H9 (cell line): ENCODE data around the gene CARD19. TPM values are rescaled to one million over a fixed set of nuclear protein-coding genes. Genes with fewer than 3 reads are reported as not detected.

Source experiments
- DNase-seq: peaks from one replicate; pipeline ENCODE4 v3.0.0-alpha.2; 2017
- H2AFZ ChIP-seq: one replicate; pipeline ENCODE4 v1.6.1; 2013; ENCODE audit warnings: mild to moderate bottlenecking, low read length, control low read depth, moderate library complexity
- H2AK5ac ChIP-seq: 2 replicates; pipeline ENCODE4 v1.6.1; 2013; ENCODE audit warnings: low read length, control low read depth, mixed read lengths; ENCODE audit not compliant: insufficient read length
- H2BK120ac ChIP-seq: one replicate; pipeline ENCODE4 v1.6.1; 2013; ENCODE audit warnings: low read depth, mild to moderate bottlenecking, low read length, control low read depth, inconsistent platforms; ENCODE audit not compliant: poor library complexity, severe bottlenecking
- H2BK12ac ChIP-seq: 2 replicates; pipeline ENCODE4 v1.6.1; 2013; ENCODE audit warnings: low read length, control low read depth, mixed read lengths, low read depth; ENCODE audit not compliant: insufficient read length
- H2BK15ac ChIP-seq: 2 replicates; pipeline ENCODE4 v1.6.1; 2013; ENCODE audit warnings: low read depth, low read length, control low read depth
- H2BK20ac ChIP-seq: one replicate; pipeline ENCODE4 v1.6.1; 2013; ENCODE audit warnings: low read depth, mild to moderate bottlenecking, low read length, control low read depth, inconsistent platforms; ENCODE audit not compliant: poor library complexity, severe bottlenecking
- H2BK5ac ChIP-seq: 2 replicates; pipeline ENCODE4 v1.6.1; 2013; ENCODE audit warnings: low read length, control low read depth, mixed read lengths; ENCODE audit not compliant: insufficient read length
- H3K14ac ChIP-seq: 2 replicates; pipeline ENCODE4 v1.6.1; 2013; ENCODE audit warnings: low read length, control low read depth; ENCODE audit not compliant: insufficient read depth
- H3K18ac ChIP-seq: 2 replicates; pipeline ENCODE4 v1.6.1; 2013; ENCODE audit warnings: low read depth, mild to moderate bottlenecking, mixed read lengths, low read length, control low read depth; ENCODE audit not compliant: insufficient read length
- H3K23ac ChIP-seq: 2 replicates; pipeline ENCODE4 v1.6.1; 2013; ENCODE audit warnings: low read length, control low read depth, mixed read lengths, low read depth; ENCODE audit not compliant: insufficient read length
- H3K23me2 ChIP-seq: 2 replicates; pipeline ENCODE4 v1.6.1; 2013; ENCODE audit warnings: low read depth, mild to moderate bottlenecking, mixed read lengths, low read length, control low read depth; ENCODE audit not compliant: insufficient read length, poor library complexity, severe bottlenecking
- H3K27ac ChIP-seq: 2 replicates; pipeline ENCODE4 v1.5.1; 2013; ENCODE audit warnings: low read length, control low read depth, mixed read lengths, low read depth; ENCODE audit not compliant: insufficient read length
- H3K27me3 ChIP-seq: 2 replicates; pipeline ENCODE4 v1.6.1; 2013; ENCODE audit warnings: low read length, control low read depth, inconsistent platforms; ENCODE audit not compliant: insufficient read depth
- H3K4ac ChIP-seq: 2 replicates; pipeline ENCODE4 v1.6.1; 2013; ENCODE audit warnings: low read depth, mild to moderate bottlenecking, control low read depth, inconsistent platforms, low read length, moderate library complexity
- H3K4me1 ChIP-seq: 2 replicates; pipeline ENCODE4 v1.6.1; 2013; ENCODE audit warnings: low read length, control low read depth, inconsistent platforms; ENCODE audit not compliant: insufficient read depth
- H3K4me2 ChIP-seq: 2 replicates; pipeline ENCODE4 v1.6.1; 2013; ENCODE audit warnings: low read length, control low read depth, mixed read lengths; ENCODE audit not compliant: insufficient read length, insufficient read depth
- H3K56ac ChIP-seq: 2 replicates; pipeline ENCODE4 v1.6.1; 2013; ENCODE audit warnings: low read depth, mild to moderate bottlenecking, mixed read lengths, low read length, control low read depth; ENCODE audit not compliant: insufficient read length
- H3K79me1 ChIP-seq: 2 replicates; pipeline ENCODE4 v1.6.1; 2013; ENCODE audit warnings: low read depth, mild to moderate bottlenecking, moderate library complexity, low read length, control low read depth, inconsistent platforms; ENCODE audit not compliant: insufficient read depth, poor library complexity, severe bottlenecking
- H3K79me2 ChIP-seq: 2 replicates; pipeline ENCODE4 v1.6.1; 2013; ENCODE audit warnings: low read length, control low read depth, inconsistent platforms; ENCODE audit not compliant: insufficient read depth
- H3K9ac ChIP-seq: 2 replicates; pipeline ENCODE4 v1.6.1; 2013; ENCODE audit warnings: low read length, control low read depth, mixed read lengths; ENCODE audit not compliant: insufficient read length; ENCODE audit errors: extremely low read depth
- H3K9me3 ChIP-seq: one replicate; pipeline ENCODE4 v1.6.1; 2013; ENCODE audit warnings: low read depth, low read length, inconsistent platforms; ENCODE audit not compliant: control insufficient read depth
- H3T11ph ChIP-seq: one replicate; pipeline ENCODE4 v1.6.1; 2013; ENCODE audit warnings: mild to moderate bottlenecking, low read length, control low read depth, inconsistent platforms
- H4K20me1 ChIP-seq: one replicate; pipeline ENCODE4 v1.6.1; 2013; ENCODE audit not compliant: control insufficient read depth, insufficient read length, insufficient read depth
- H4K5ac ChIP-seq: 2 replicates; pipeline ENCODE4 v1.6.1; 2013; ENCODE audit warnings: low read depth, mild to moderate bottlenecking, mixed read lengths, low read length, control low read depth; ENCODE audit not compliant: insufficient read length
- H4K8ac ChIP-seq: replicated peaks from 2 replicates; pipeline ENCODE4 v1.6.1; 2013; ENCODE audit warnings: low read length, control low read depth, mixed read lengths, low read depth; ENCODE audit not compliant: insufficient read length
- H4K91ac ChIP-seq: 2 replicates; pipeline ENCODE4 v1.6.1; 2013; ENCODE audit warnings: low read depth, mild to moderate bottlenecking, moderate library complexity, mixed read lengths, low read length, control low read depth; ENCODE audit not compliant: insufficient read length
- H3K27ac Mint-ChIP-seq, 3 experiments: 2 replicates in 2 of 3; 3 replicates in 1 of 3; pipeline ENCODE4 v1.8.0; 2020 to 2021; ENCODE audit warnings: mixed read lengths in 3 of 3, mild to moderate bottlenecking in 1 of 3, moderate library complexity in 1 of 3
- H3K27me3 Mint-ChIP-seq: 2 replicates; pipeline ENCODE4 v1.8.0; 2021; ENCODE audit warnings: low read depth, mild to moderate bottlenecking, moderate library complexity, mixed read lengths
- H3K36me3 Mint-ChIP-seq, 3 experiments: 2 replicates in 2 of 3; 3 replicates in 1 of 3; pipeline ENCODE4 v1.8.0; 2020 to 2021; ENCODE audit warnings: low read depth in 3 of 3, mixed read lengths in 3 of 3; ENCODE audit not compliant: insufficient read depth in 1 of 3
- H3K4me1 Mint-ChIP-seq, 2 experiments: 2 replicates each; pipeline ENCODE4 v1.8.0; 2020; ENCODE audit warnings: mixed read lengths in 2 of 2
- H3K4me3 Mint-ChIP-seq, 2 experiments: 2 replicates in 1 of 2; 3 replicates in 1 of 2; pipeline ENCODE4 v1.8.0; 2020 to 2021; ENCODE audit warnings: mild to moderate bottlenecking in 2 of 2, mixed read lengths in 2 of 2, moderate library complexity in 1 of 2
- H3K9me3 Mint-ChIP-seq, 2 experiments: 2 replicates in 1 of 2; 3 replicates in 1 of 2; pipeline ENCODE4 v1.8.0; 2020; ENCODE audit warnings: mild to moderate bottlenecking in 2 of 2, mixed read lengths in 2 of 2, moderate library complexity in 1 of 2
- CTCF ChIP-seq: fragments of 200-600 bp; sonication (generic); conservative IDR thresholded peaks from 3 replicates; pipeline ENCODE4 v1.8.0; 2021; ENCODE audit warnings: antibody characterized with exemption, mild to moderate bottlenecking
- WGBS: extraction: QIAGEN DNeasy Blood & Tissue Kit; methylation state at CpG from one replicate; pipeline ENCODE4 v1.1.7; 2013; ENCODE audit warnings: missing lambda C conversion rate, low lambda C conversion rate, mixed read lengths; ENCODE audit not compliant: insufficient read length; ENCODE audit errors: extremely low coverage; 5-methylcytosine and 5-hydroxymethylcytosine counted together
- total RNA-seq: library from RNA; stranded (reverse); gene quantifications from 2 replicates; pipeline ENCODE4 v1.2.1, GENCODE V29; 2021

The CARD19 gene
- total RNA-seq, 1 experiment from 2014 or later: 21.4 TPM

GRCh38 chr9:93049491-93049890 lies 46.5 kb upstream of the CARD19 start:
- Histone ChIP-seq H3K9me3 (no peaks in the 10 kb centered on the region), H3K79me2 (no peaks in the 10 kb centered on the region), H3K27ac (no peak overlapping the region), H4K20me1 (no peaks in the 10 kb centered on the region), H4K5ac (no peak overlapping the region), H3K79me1 (no peaks in the 10 kb centered on the region), H3K4ac (no peak overlapping the region), H2BK120ac (no peak overlapping the region), H3K4me2 (no peak overlapping the region), H2BK15ac (no peak overlapping the region), H3K4me1 (no peaks in the 10 kb centered on the region), H3K23ac (no peak overlapping the region), H3K14ac (no peak overlapping the region), H3K9ac (no peak overlapping the region), H4K91ac (no peak overlapping the region), H2BK20ac (no peak overlapping the region), H3K56ac (no peak overlapping the region), H3K27me3 (no peaks in the 10 kb centered on the region), H3K23me2 (no peaks in the 10 kb centered on the region), H3T11ph (no peak overlapping the region), H2BK5ac (no peak overlapping the region), H2BK12ac (no peak overlapping the region), H4K8ac (no peak overlapping the region), H3K18ac (no peak overlapping the region), H2AK5ac (no peak overlapping the region), H2AFZ (no peak overlapping the region)
- H3K9me3 Mint-ChIP-seq: peaks cover 3 to 8% of the 10 kb centered on the region in 2 experiments; a peak in 2 of 5 replicates
- H3K27ac Mint-ChIP-seq: peak overlapping the region in 1 of 3 experiments; percentile 47; a peak in 1 of 7 replicates
- DNase-seq: no peak
- H3K4me1 Mint-ChIP-seq: peaks cover 24 to 27% of the 10 kb centered on the region in 2 experiments
- no peak overlapping the region; a peak in 1 of 5 replicates for H3K4me3 Mint-ChIP-seq
- no CpG with 5 or more reads among the region's 4 CpGs for WGBS
- TF ChIP-seq CTCF: no peak
- peaks cover 17% of the 10 kb centered on the region for H3K27me3 Mint-ChIP-seq
- peaks cover 0 to 5% (median 0%) of the 10 kb centered on the region in 3 experiments; a peak in 3 of 7 replicates for H3K36me3 Mint-ChIP-seq
